Suprapubic skin (tissue), 4 donors: Measurements from ENCODE around the gene BARX1. TPM values are rescaled to one million over a fixed set of nuclear protein-coding genes. Genes with fewer than 3 reads are reported as not detected.

Experiments
- DNase-seq, 2 donors: peaks; one replicate each; pipeline ENCODE4 v3.0.0-alpha.2; 2019; ENCODE audit warnings: low spot score in 2 of 2
- H3K27ac ChIP-seq: fragments of 200-600 bp; sonication (generic); one replicate; pipeline ENCODE4 v1.5.1; 2019
- H3K27me3 ChIP-seq: fragments of 200-600 bp; sonication (generic); one replicate; pipeline ENCODE4 v1.5.1; 2019
- H3K36me3 ChIP-seq: fragments of 200-600 bp; sonication (generic); one replicate; pipeline ENCODE4 v1.5.1; 2019
- H3K4me1 ChIP-seq: fragments of 200-600 bp; sonication (generic); one replicate; pipeline ENCODE4 v1.5.1; 2019
- H3K4me3 ChIP-seq: fragments of 200-600 bp; sonication (generic); one replicate; pipeline ENCODE4 v1.5.1; 2019; ENCODE audit warnings: mild to moderate bottlenecking
- H3K9me3 ChIP-seq: fragments of 200-600 bp; sonication (generic); one replicate; pipeline ENCODE4 v1.5.1; 2019
- EP300 ChIP-seq: sonication (generic); formaldehyde crosslinking; IDR thresholded peaks from one replicate; pipeline ENCODE4 v1.6.1; 2017; ENCODE audit warnings: antibody characterized with exemption
- POLR2A ChIP-seq, 2 donors: fragments of 450-650 bp; IDR thresholded peaks; one replicate each; pipeline ENCODE4 v1.6.1; 2017; ENCODE audit warnings: antibody characterized with exemption in 2 of 2, mild to moderate bottlenecking in 2 of 2, moderate library complexity in 2 of 2
- POLR2AphosphoS5 ChIP-seq, 3 donors: sonication (generic); formaldehyde crosslinking; IDR thresholded peaks; one replicate each; pipeline ENCODE4 v1.6.1; 2017; ENCODE audit warnings: antibody characterized with exemption in 3 of 3
- WGBS: methylation state at CpG from one replicate; pipeline ENCODE4 v1.1.5; 2018; 5-methylcytosine and 5-hydroxymethylcytosine counted together
- total RNA-seq, 4 donors: library from RNA; depleted of rRNA; stranded (reverse); fragments of >200 nt; gene quantifications; one replicate each; pipeline ENCODE4 v1.1.0, GENCODE V29; 2016
- TF ChIP-seq, protein P1 (sequence below), 2 donors: fragments of 200-600 bp in 1 of 2; fragments of 450-650 bp in 1 of 2; sonication (generic) in 1 of 2; IDR thresholded peaks; one replicate each; pipeline ENCODE4 v1.5.1; 2016 to 2019; ENCODE audit warnings: antibody characterized with exemption in 2 of 2, mild to moderate bottlenecking in 1 of 2, moderate library complexity in 1 of 2

The BARX1 gene
- total RNA-seq, 4 donors from 2014 or later: not detected

DNA sequence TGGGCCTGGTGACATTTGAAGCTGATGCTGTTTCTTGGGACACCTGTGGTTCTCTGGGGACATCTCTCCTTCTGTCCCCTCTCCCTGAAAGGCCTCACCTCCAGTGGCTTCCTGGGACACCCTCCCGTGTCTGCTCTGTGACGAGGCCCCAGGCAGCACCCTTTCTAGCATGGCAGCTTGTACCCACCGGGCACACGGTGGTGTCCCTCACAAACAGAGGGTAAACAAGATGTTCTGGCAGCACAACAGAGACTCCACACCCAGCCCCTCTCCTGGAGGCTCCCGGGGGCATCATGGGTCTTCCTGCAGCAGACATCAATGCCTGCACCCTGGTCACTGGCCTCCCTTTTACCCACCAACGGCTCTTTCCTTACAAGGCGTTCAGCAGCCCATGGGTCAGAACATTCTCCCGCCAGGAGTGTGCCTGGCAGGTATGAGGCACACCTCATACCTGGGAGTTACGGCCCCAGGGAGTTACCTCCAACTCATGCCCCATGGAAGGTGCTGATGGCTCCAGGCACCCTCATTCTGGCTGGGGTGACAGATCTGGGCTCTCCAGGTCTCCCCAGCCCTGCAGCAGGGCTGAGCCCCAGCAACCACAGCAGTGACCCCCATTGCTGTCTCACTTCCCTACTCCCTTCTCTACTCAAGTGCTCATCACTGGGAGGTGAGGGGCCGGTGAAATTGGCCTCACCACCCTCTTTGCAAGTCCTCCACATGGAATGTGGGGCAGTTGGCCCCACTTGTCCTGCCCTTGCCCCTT is 51.1 kb downstream of the BARX1 start:
- Histone ChIP-seq H3K36me3 (no peaks in the 10 kb centered on the region), H3K9me3 (no peaks in the 10 kb centered on the region), H3K4me3 (no peak overlapping the region), H3K27me3 (peaks cover 11% of the 10 kb centered on the region), H3K4me1 (no peaks in the 10 kb centered on the region), H3K27ac (no peak overlapping the region)
- TF ChIP-seq, protein P1, sequence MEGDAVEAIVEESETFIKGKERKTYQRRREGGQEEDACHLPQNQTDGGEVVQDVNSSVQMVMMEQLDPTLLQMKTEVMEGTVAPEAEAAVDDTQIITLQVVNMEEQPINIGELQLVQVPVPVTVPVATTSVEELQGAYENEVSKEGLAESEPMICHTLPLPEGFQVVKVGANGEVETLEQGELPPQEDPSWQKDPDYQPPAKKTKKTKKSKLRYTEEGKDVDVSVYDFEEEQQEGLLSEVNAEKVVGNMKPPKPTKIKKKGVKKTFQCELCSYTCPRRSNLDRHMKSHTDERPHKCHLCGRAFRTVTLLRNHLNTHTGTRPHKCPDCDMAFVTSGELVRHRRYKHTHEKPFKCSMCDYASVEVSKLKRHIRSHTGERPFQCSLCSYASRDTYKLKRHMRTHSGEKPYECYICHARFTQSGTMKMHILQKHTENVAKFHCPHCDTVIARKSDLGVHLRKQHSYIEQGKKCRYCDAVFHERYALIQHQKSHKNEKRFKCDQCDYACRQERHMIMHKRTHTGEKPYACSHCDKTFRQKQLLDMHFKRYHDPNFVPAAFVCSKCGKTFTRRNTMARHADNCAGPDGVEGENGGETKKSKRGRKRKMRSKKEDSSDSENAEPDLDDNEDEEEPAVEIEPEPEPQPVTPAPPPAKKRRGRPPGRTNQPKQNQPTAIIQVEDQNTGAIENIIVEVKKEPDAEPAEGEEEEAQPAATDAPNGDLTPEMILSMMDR (IDR thresholded peaks at IDR 0.05): no peak
- TF ChIP-seq POLR2A (IDR thresholded peaks at IDR 0.05) (no peak), POLR2AphosphoS5 (IDR thresholded peaks at IDR 0.05) (no peak), EP300 (no peak)
- peak; percentile 35 to 64 for DNase-seq
- WGBS: 77% methylated on average over 9 of the region's 10 CpGs

DNA sequence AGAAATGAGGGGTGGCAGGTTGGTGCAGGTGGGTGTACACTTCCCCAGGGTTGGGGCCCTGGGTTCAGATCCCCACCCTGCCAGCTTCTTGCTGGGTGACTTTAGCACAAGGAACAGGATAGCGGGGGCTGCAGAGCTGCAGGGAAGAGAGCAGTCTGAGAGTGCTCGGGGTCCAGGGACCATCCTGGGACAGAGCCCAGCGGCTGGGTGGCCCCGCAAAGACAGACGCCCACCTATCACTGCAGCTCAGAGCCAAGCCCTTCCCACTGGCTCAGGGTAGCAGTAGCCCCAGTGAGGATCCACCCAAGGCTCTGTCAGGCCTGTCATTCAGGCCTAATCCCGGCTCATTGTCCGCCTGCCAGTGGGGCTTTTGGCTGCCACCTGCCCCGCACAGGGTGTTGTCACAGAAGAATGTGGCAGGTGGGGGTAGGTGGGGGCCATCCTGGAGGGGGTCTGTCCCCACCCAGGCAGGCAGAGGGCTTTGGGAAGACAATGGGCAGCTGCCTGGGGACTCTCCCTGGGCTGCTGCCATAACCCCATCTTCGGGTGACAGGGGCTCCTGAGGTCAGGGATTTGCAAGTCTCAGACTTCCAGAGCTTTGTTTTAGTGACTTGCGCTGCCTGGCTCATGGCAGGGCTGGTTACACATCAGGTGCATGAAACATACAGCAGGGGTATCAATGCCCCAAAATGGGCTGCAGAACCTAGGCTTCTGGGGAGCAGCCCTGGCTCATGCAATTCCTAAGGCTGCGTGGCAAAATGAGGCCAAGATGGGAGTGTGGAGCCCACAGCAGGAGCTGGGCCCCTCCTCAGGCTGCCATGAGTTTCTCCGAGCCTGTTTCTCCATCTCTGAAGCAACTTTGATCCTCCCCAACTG is 52.1 kb downstream of the BARX1 start:
- peak in 1 of 2 donors; percentile 53 for DNase-seq
- WGBS: 81% methylated on average over 3 of the region's 12 CpGs

DNA sequence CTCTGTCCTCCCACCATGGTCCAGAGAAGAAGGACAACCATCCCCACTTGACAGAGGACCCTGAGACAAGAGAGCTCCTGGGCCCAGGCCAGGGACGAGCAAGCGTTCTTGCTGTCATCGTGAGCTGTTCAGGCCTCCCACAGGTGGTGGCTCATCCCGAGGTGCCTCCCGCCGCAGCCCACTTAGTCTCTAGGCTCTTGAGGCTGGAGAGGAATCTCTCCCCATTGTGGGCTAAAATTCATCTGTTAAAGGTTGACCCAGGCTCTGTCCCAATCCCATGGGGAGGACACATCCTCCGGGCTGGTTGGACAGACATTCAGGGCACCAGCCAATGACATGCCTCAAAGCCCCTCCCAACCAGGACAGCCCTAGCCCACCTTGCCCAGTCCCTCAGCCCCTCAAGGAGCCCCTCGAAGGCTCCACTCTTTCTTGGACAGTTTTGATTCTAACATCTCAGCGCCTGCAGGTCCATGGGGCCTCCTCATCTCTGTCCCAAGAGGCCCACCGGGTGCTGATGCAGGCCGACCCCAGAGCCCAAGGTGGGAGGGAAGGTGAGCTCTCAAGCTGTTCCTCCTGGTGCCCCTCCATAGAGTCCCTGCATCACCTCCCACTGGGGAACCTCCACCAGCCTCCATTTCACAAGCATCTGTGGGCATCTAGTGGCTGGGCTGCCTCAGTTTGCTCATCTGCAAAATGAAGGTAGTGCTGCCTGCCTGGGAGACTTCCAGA is 52.9 kb downstream of the BARX1 start:
- DNase-seq: peak; percentile 35 to 72
- no peaks in the 10 kb centered on the region for H3K4me1 ChIP-seq
- H3K36me3 ChIP-seq: no peaks in the 10 kb centered on the region
- H3K9me3 ChIP-seq: no peaks in the 10 kb centered on the region
- no peak overlapping the region for H3K27ac ChIP-seq
- H3K27me3 ChIP-seq: no peaks in the 10 kb centered on the region
- WGBS: 79% methylated on average over 7 of the region's 11 CpGs
- H3K4me3 ChIP-seq: no peak overlapping the region
- TF ChIP-seq, protein P1 (IDR thresholded peaks at IDR 0.05): no peak
- TF ChIP-seq POLR2A (IDR thresholded peaks at IDR 0.05) (no peak), POLR2AphosphoS5 (IDR thresholded peaks at IDR 0.05) (no peak), EP300 (no peak)

More for the DNA sequence above, 52.1 kb downstream of the BARX1 start:
- no peaks in the 10 kb centered on the region for H3K4me1 ChIP-seq
- H3K27ac ChIP-seq: no peak overlapping the region
- peaks cover 4% of the 10 kb centered on the region for H3K27me3 ChIP-seq
- no peaks in the 10 kb centered on the region for H3K36me3 ChIP-seq
- H3K9me3 ChIP-seq: no peaks in the 10 kb centered on the region
- no peak overlapping the region for H3K4me3 ChIP-seq
- no peak for TF ChIP-seq POLR2A (IDR thresholded peaks at IDR 0.05)
- TF ChIP-seq EP300: no peak
- no peak for TF ChIP-seq POLR2AphosphoS5 (IDR thresholded peaks at IDR 0.05)
- TF ChIP-seq, protein P1 (IDR thresholded peaks at IDR 0.05): no peak

Other genes with a start within 250 kb of the BARX1 start
- 10 to 100 TPM in 2 of 4 donors, 1 to 10 TPM in 2; 5.0 to 17.1 (median 10.1) TPM for gene PTPDC1, start 129.1 kb upstream of the BARX1 start, total RNA-seq